Smooth muscle cell (in vitro differentiated cells): Measurements from ENCODE around the gene RCSD1. TPM values are rescaled to one million over a fixed set of nuclear protein-coding genes. Genes with fewer than 3 reads are reported as not detected.

ENCODE experiments used
- DNase-seq: peaks from one replicate; lab custom pipeline; 2025; ENCODE audit not compliant: unreplicated experiment; lab: John Stamatoyannopoulos, UW
- H2AFZ ChIP-seq: fragments of 200-600 bp; sonication (generic); 2 replicates; pipeline ENCODE4 v1.6.0; 2016; ENCODE audit warnings: antibody characterized with exemption, low read depth, mild to moderate bottlenecking
- H3F3A ChIP-seq: fragments of 200-600 bp; sonication (generic); 2 replicates; pipeline ENCODE4 v1.6.0; 2017; ENCODE audit warnings: antibody characterized with exemption, low read depth
- H3K27ac ChIP-seq: fragments of 200-600 bp; sonication (generic); 2 replicates; pipeline ENCODE4 v1.5.1; 2016; ENCODE audit warnings: low read depth, mild to moderate bottlenecking
- H3K27me3 ChIP-seq: fragments of 200-600 bp; sonication (generic); 2 replicates; pipeline ENCODE4 v1.6.1; 2016; ENCODE audit warnings: low read depth, mild to moderate bottlenecking
- H3K36me3 ChIP-seq: fragments of 200-600 bp; sonication (generic); 2 replicates; pipeline ENCODE4 v1.5.1; 2016; ENCODE audit warnings: low read depth
- H3K4me1 ChIP-seq: fragments of 200-600 bp; sonication (generic); 2 replicates; pipeline ENCODE4 v1.5.1; 2016; ENCODE audit warnings: low read depth
- H3K4me2 ChIP-seq: fragments of 200-600 bp; sonication (generic); 2 replicates; pipeline ENCODE4 v1.6.0; 2016; ENCODE audit warnings: mild to moderate bottlenecking
- H3K4me3 ChIP-seq: fragments of 200-600 bp; sonication (generic); 2 replicates; pipeline ENCODE4 v1.5.1; 2016; ENCODE audit warnings: mild to moderate bottlenecking
- H3K79me2 ChIP-seq: fragments of 200-600 bp; sonication (generic); 2 replicates; pipeline ENCODE4 v1.6.0; 2016; ENCODE audit warnings: low read depth, mild to moderate bottlenecking
- H3K9ac ChIP-seq: fragments of 200-600 bp; sonication (generic); 2 replicates; pipeline ENCODE4 v1.6.0; 2016; ENCODE audit warnings: low read depth
- H3K9me3 ChIP-seq: fragments of 200-600 bp; sonication (generic); replicated peaks from 2 replicates; pipeline ENCODE4 v1.5.1; 2016; ENCODE audit warnings: low read depth
- H4K20me1 ChIP-seq: fragments of 200-600 bp; sonication (generic); 2 replicates; pipeline ENCODE4 v1.6.0; 2016; ENCODE audit warnings: low read depth
- CTCF ChIP-seq: fragments of 200-600 bp; sonication (generic); IDR thresholded peaks from 2 replicates; pipeline ENCODE4 v1.5.1; 2017; ENCODE audit warnings: borderline replicate concordance, mild to moderate bottlenecking, antibody characterized with exemption; ENCODE audit not compliant: insufficient read depth, poor library complexity, severe bottlenecking
- WGBS: methylation state at CpG from one replicate; pipeline ENCODE4 v1.1.7; 2016; ENCODE audit warnings: low lambda C conversion rate; 5-methylcytosine and 5-hydroxymethylcytosine counted together
- polyA plus RNA-seq: library from polyadenylated mRNA; unstranded; fragments of >200 nt; fragmentation: Nextera tagmentation; extraction: Ambion mirVana; gene quantifications from 2 replicates; pipeline ENCODE4 v1.2.1, GENCODE V29; 2016
- total RNA-seq: library from RNA; depleted of rRNA; stranded (reverse); fragments of >200 nt; gene quantifications from 2 replicates; pipeline ENCODE4 v1.2.3, GENCODE V29; 2014

RCSD1 gene
- total and polyA plus RNA-seq, 2 experiments from 2014 or later: 0.40 TPM; not detected in 1

GRCh38 chr1:167654975-167655575, 25.0 kb downstream of the RCSD1 start:
- DNase-seq: no peak

DNA sequence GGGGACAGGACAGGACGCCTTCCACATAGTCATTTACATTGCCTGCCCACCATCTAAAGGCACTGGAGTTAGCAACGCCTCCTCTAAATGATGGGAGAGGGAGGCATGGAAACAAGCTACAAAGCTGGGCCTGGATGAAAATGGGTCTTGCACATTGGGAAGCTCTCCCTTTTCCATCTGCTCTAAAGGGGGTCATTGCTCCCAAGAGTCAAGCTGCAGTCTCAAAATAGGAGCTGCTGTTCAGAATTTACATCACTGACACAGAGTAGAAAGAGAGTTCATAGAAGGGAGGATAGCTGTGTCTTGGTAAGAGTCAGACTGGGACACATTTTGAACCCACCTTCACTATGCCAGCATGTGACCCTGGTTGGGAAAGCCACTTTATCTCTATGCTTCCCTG, 26.6 kb downstream of the RCSD1 start:
- DNase-seq: no peak
- Histone ChIP-seq H3K27ac (no peak overlapping the region), H3K9ac (no peak overlapping the region), H3K4me2 (no peak overlapping the region), H3K79me2 (no peaks in the 10 kb centered on the region), H3F3A (no peaks in the 10 kb centered on the region), H2AFZ (no peak overlapping the region), H4K20me1 (no peaks in the 10 kb centered on the region), H3K9me3 (no peaks in the 10 kb centered on the region), H3K4me1 (peaks cover 4% of the 10 kb centered on the region), H3K4me3 (no peak overlapping the region), H3K36me3 (no peaks in the 10 kb centered on the region), H3K27me3 (no peaks in the 10 kb centered on the region)
- 100% methylated on average over 2 of the region's 2 CpGs for WGBS
- no peak for TF ChIP-seq CTCF

More at GRCh38 chr1:167654975-167655575, 25.0 kb downstream of the RCSD1 start:
- Histone ChIP-seq H3K9ac (no peak overlapping the region), H3K4me2 (no peak overlapping the region), H3K27me3 (no peaks in the 10 kb centered on the region), H3K4me3 (no peak overlapping the region), H3K36me3 (no peaks in the 10 kb centered on the region), H3F3A (no peaks in the 10 kb centered on the region), H4K20me1 (no peaks in the 10 kb centered on the region), H3K9me3 (no peaks in the 10 kb centered on the region), H3K4me1 (peaks cover 4% of the 10 kb centered on the region), H2AFZ (no peak overlapping the region), H3K27ac (no peak overlapping the region), H3K79me2 (no peaks in the 10 kb centered on the region)
- WGBS: 79% methylated on average over 7 of the region's 7 CpGs
- TF ChIP-seq CTCF: no peak

DNA sequence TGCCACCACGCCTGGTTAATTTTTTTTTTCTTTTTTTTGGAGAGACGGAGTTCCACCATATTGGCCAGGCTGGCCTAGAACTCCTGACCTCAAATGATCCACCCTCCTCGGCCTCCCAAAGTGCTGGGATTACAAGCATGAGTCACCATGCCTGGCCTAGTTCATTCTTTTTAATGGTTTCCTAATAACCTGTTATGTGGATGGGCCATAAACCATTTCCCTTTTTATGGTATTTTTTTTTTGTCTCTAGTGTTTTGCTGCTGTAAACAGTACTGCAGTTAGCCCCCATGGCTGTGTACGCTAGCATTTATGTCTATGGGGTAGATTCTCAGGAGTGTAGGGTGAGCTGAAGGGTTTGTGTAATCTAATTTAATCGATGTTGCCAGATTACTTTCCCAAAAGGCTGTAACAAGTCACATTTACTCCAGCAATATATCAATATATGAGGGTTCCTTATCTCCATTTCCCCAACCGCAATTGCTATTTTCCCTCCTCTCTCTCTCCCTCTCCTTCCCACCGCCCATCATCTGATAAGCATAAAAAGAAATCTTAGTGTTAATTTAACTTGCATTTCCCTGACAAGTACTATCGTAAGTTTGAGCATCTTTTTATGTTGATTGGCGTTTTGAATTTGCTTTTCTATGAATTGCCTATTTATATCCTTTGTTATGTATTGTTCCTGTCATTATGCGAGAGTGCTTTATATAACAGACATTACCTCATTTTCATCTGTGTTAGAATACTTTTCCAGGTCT, 28.7 kb downstream of the RCSD1 start:
- H3K79me2 ChIP-seq: no peaks in the 10 kb centered on the region
- TF ChIP-seq CTCF: no peak
- DNase-seq: no peak
- H2AFZ ChIP-seq: no peak overlapping the region
- 65% methylated on average over 10 of the region's 10 CpGs for WGBS
- H4K20me1 ChIP-seq: no peaks in the 10 kb centered on the region
- peaks cover 4% of the 10 kb centered on the region for H3K4me1 ChIP-seq
- H3K27me3 ChIP-seq: no peaks in the 10 kb centered on the region
- no peaks in the 10 kb centered on the region for H3F3A ChIP-seq
- no peaks in the 10 kb centered on the region for H3K9me3 ChIP-seq
- no peak overlapping the region for H3K27ac ChIP-seq
- H3K4me2 ChIP-seq: no peak overlapping the region
- H3K4me3 ChIP-seq: no peak overlapping the region
- no peaks in the 10 kb centered on the region for H3K36me3 ChIP-seq
- H3K9ac ChIP-seq: no peak overlapping the region
